SIG-M5 treated with dmso at 0.1 percent for 504 hours (cell line): ENCODE results near the gene MTTP.

Source experiments
- DNase-seq: peaks from one replicate; lab custom pipeline; 2025; ENCODE audit not compliant: unreplicated experiment; lab: John Stamatoyannopoulos, UW

MTTP gene

GRCh38 chr4:99591757-99592156, 17.1 kb downstream of the MTTP start:
- DNase-seq: no peak

GRCh38 chr4:99593781-99594641, 19.4 kb downstream of the MTTP start:
- no peak for DNase-seq

- no peak for DNase-seq
Observed at GRCh38 chr4:99594818-99595217, 20.2 kb downstream of the MTTP start.

GRCh38 chr4:99606716-99607115, 32.1 kb downstream of the MTTP start:
- no peak for DNase-seq

GRCh38 chr4:99608417-99608816, 33.8 kb downstream of the MTTP start:
- no peak for DNase-seq

- no peak for DNase-seq
Observed at GRCh38 chr4:99610605-99611175, 36.1 kb downstream of the MTTP start.

GRCh38 chr4:99612281-99612680, 37.7 kb downstream of the MTTP start:
- no peak for DNase-seq

- no peak for DNase-seq
Observed at GRCh38 chr4:99612704-99613103, 38.1 kb downstream of the MTTP start.

- no peak for DNase-seq
Observed at GRCh38 chr4:99614491-99614890, 39.9 kb downstream of the MTTP start.

- DNase-seq: no peak
Observed at GRCh38 chr4:99615170-99615820, 40.7 kb downstream of the MTTP start.

- no peak for DNase-seq
Observed at GRCh38 chr4:99617374-99617773, 42.8 kb downstream of the MTTP start.

- DNase-seq: no peak
Observed at GRCh38 chr4:99622341-99622740, 47.7 kb downstream of the MTTP start.

- DNase-seq: no peak
Observed at GRCh38 chr4:99624141-99624719, 49.6 kb downstream of the MTTP start.

- no peak for DNase-seq
Observed at GRCh38 chr4:99625369-99625768, 50.7 kb downstream of the MTTP start.

- no peak for DNase-seq
Observed at GRCh38 chr4:99628040-99628439, 53.4 kb downstream of the MTTP start.

- no peak for DNase-seq
Observed at GRCh38 chr4:99629962-99630554, 55.4 kb downstream of the MTTP start.

GRCh38 chr4:99630857-99631360, 56.3 kb downstream of the MTTP start:
- DNase-seq: no peak

- no peak for DNase-seq
Observed at GRCh38 chr4:99633772-99634171, 59.1 kb downstream of the MTTP start.

GRCh38 chr4:99634742-99635360, 60.2 kb downstream of the MTTP start:
- no peak for DNase-seq

- DNase-seq: no peak
Observed at GRCh38 chr4:99635601-99636000, 61.0 kb downstream of the MTTP start.

- no peak for DNase-seq
Observed at GRCh38 chr4:99636422-99636821, 61.8 kb downstream of the MTTP start.
